AG08395 (cell line): Measurements from ENCODE around the gene PHLPP1.
A peak's percentile ranks its signal among the peaks of the same experiment; 100 is the strongest.

ENCODE experiments used
- DNase-seq: peaks from one replicate; pipeline ENCODE4 v3.0.0; 2012; ENCODE audit warnings: mixed read lengths, low spot score

The PHLPP1 gene

DNA sequence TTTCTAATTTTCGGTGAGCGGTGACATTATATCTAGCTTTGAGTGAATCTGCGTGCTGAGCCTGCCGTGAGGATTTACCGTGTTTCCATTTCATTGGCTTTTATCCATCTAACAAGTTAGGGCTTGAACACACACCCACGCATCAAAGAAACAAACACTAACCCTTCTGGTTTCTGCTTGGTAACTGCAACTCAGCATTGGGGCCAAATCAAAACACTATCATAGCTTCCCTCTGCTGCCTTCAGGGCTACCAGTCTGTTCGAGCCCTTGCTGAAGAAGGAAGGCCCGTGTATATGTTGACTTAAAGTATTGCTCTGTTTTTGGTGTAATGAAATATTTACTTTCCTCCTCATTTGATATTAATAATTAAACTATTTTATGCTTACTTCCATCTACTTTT, 227.2 kb downstream of the PHLPP1 start:
- DNase-seq = no peak

DNA sequence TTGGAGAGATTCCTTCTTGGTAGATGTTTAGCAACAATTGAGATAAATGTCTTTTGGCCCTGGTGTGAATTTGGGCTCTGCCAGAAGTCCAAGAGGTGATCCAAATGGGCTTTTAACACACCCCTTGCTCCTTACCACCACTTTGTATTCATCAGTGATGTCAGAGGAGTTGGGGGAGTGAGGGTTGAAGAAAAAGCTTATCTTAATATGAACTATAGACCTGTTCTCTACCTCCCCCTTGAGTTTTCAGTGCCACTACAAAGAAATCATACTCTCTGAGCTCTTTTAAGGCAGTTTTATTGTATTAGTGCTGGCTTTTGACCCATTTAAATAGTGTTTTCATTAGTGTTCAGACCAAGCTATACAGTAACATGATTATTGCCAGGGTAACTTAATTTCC, 229.1 kb downstream of the PHLPP1 start:
- DNase-seq = no peak

DNA sequence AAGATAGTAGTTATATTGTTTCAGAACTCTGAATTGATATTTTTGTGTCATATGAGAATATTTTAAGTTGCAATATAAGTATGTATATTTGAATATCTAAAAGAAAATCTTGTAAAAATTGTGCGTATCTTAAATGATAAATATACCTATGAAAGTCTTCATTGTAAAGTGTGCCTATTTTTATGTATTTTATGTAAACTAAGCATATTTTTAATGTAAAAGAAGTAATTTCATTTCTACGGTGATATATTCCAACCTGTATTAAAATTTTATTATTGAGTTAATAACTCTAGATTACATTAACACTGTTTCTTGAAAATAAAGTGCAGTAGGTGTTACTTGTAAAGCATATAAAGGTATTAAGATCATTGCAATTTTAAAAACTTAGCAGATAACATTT, 233.4 kb downstream of the PHLPP1 start:
- DNase-seq = no peak

DNA sequence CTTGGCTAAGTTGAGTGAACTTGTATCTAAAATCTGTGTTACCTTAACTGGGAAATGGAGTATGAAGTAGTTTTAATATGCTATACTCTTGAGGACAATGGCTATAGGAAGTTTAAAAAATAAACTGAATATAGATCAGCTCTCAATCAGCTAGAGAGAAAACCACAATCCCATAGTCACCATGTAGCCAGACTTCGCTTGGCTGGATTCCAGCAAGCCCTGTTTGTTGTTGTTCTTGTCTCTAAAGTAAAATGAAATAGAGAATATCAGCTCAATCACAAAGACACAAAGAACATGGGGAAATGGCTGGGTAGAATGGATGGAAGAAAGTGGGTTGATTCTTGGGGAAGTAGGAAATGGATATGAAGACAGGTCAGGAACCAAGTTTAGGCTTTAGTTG, 234.9 kb downstream of the PHLPP1 start:
- no peak for DNase-seq

DNA sequence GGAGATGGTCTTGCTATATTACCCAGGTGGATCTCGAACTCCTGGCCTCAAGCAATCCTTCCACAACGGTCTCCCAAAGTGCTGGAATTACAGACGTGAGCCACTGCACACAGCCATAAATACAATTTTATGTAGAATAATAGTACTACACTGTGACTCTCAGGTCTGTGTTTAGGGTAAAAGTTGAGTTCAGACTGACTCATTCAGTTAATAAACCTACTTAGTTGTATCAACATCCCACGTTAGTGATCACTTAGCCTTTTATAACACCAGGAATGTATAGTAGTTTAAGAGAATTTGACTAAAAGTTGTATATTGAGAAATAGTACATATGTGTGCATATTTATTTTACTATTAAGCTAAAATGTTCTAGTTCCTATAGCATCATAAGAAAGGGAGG, 237.5 kb downstream of the PHLPP1 start:
- DNase-seq = no peak

DNA sequence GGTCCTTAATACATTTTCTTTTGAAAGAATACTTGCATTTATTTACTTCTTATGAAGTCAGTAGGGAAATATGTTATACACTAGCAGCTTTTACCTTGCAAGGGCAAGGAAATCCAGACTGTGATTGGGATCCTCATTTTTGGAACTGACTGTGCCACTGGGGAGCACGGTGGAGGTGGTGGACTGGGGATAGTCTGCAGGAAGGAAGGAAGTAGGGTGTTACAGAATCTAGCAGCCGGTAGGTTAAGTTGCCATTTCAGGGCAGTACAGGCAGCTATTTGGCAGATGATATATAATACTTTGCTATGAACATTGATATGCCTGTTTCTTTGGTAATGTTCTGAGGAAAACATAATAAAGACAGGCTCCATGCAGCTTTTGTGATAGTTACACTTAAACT, 238.3 kb downstream of the PHLPP1 start:
- no peak for DNase-seq

DNA sequence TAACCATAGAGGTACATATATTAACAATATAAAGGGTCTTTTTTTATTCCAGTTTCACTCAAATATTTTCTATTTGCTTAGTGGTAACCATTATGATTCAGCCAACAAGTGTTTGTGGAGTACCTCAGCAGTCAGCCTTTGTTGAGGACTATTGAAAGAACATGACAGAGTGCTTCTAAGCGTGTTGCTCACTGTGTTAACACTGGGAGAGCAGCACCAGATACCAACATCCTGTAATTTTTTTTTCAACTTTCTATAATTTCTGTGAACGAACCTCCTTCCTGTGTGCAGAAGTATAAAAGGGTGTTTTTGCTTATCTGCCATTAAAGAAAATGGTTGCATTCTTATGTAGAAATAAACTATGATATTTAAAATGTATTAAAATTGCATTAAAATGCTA, 239.0 kb downstream of the PHLPP1 start:
- DNase-seq = no peak

DNA sequence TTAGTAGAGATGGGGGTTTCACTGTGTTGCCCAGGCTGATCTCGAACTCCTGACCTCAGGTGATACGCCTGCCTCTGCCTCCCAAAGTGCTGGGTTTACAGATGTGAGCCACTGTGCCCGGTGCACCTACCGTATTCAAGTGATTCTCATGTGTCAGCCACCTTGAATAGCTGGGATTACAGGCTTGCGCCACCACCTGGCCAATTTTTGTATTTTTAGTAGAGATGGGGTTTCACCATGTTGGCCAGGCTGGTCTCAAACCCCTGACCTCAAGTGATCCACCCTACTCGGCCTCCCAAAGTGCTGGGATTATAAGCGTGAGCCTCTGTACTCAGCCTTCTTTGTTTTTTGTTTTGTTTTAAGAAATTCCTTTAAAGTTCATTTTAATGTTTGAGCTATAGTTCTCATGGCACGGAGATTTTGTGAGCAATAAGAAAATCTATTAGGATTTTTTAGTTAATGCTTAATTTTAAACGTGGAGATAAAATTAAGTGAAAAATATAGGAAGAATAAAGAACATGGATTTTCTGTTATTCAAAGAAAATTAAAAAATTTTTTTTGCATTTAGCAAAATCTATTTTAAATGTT, 242.6 kb downstream of the PHLPP1 start:
- DNase-seq = no peak

DNA sequence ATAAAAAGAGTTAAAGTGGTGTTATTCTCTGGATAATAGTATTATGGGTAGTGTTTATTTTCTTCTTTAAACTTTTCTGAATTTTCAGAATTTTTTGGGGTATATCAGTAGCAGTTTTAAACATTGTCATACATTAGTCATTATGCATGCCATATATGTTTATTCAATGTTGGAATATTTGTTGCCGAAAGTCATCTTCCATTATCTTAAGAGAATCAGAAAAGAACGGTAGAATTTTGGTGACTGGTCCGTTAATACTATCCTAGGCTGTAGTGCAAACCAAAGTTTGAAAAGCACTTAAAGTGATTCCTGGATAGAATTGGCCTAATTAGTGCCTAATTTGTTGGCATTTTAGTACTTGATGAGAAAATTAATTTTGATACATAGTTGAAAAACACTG, 244.1 kb downstream of the PHLPP1 start:
- DNase-seq = no peak

DNA sequence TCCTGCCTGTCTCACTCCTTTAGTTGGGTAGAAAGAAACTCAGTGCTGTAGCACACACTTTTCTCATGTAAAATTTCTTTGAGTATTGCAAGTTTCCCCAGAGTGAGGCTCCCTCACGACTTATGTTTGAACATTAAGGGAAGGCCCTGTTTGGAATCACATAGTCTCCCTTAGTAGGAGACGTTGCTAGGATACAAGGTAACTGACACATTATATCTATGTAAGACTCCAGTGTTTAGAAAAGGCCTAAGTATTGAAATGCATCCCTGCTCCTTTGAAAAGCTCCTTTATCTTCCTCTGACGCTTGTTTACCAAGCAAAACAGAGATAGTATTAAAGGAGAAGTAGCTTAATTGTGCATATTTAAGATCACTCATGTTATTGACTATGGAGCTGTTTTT, 248.2 kb downstream of the PHLPP1 start:
- DNase-seq = no peak

DNA sequence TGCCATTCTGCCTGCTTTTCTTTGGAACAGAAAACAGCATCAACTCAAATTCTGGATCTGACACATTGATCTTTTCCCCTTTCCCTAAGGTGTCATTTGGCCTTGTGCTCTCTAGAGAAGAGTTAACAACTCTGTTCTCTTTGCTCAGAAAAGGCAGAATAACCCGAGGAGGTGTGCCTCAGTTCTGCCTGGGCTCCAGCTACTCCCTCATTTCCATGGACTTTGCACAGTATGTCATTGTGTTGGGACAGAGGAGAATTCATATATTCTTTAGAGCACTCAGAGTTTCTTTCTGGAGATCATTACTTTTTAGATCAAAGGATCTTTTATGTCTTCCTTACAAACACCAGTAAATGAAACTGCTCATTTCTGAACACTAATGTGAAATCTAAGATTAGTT, 249.1 kb downstream of the PHLPP1 start:
- no peak for DNase-seq

DNA sequence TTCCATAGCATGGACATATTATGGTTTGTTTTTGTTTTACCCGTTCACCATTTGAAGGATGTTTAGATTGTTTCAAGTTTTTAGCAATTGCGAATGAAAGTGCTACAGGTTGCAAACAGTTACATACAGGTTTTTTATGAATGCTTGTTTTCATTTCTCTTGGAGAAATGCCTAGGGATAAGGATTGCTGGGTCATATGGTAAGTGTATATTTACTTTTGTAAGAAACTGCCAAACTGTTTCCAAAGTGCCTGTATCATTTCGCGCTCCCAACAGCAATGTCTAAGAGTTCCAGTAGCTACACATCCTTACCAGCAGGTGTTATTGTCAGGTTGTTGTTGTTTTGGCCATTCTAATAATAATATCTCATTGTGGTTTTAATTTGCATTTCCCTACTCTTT, 251.7 kb downstream of the PHLPP1 start:
- DNase-seq = no peak

DNA sequence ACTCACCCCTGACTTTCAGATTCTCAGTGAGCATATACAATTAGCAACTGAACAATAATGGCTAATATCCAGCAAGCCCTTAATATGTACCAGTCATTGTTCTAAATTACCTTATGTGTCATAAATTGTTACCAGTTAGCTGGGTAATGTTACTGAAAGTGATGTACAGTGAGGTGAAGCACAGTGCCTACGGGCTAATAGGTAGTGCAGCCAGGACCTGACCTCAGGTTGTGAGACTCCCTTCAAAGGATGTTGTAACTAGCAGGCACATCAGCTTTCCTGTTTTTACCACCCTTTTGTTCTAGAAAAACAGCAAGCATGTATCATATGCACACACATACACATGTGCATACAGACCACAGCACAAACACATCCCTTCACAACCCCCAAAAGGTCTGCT, 258.3 kb downstream of the PHLPP1 start:
- DNase-seq = no peak

DNA sequence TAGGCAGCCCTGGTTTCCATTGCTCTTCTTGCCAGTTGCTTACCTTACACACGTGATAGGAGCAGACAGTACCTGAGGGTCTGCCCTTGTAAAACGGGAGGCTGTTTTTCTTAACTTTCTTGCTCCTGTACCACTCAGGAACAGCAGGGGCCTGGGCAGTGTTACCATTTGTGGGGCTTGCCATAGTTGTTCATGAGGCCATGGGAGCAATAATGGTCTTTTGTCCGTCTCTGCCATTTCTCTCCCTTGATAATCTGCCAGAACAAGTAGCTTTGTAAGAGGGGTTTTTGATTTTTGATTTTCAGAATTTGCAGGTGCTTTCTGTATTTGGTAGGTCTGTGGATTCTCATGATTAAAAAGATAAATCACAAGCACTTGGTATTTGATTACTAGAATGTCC, 259.0 kb downstream of the PHLPP1 start:
- DNase-seq = no peak

DNA sequence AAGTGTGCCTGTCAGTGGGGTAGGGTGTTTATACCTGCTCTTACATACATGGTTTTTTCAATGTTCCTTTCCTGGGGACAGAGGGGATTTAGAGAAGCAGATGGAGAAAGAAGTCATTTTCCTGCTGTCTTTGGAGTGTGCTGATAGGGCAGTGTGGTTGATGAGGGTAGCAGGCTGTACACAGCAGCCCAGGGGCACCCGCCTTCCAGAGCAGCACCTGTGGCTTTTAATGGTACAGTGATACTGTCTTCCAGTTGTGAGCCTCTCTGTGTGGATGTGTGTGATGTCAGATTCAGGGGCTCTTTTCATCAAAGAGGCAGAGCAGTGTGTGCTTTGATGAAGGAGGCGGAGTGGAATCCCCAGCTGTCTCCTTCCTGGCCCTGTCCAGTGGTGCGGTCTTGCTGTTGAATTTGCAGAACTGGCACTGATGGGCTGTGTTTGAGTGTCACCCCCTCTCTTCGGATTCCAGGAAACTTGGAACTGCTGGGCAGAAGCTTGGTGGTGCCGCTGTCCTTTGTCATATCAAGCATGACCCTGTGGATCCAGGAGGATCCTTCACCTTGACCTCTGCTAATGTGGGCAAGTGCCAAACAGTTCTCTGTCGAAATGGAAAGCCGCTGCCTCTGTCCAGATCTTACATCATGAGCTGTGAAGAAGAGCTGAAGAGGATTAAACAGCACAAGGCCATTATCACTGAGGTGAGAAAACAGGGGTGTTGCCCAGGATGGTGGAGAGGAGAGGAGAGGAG, 259.8 kb downstream of the PHLPP1 start:
- no peak for DNase-seq

DNA sequence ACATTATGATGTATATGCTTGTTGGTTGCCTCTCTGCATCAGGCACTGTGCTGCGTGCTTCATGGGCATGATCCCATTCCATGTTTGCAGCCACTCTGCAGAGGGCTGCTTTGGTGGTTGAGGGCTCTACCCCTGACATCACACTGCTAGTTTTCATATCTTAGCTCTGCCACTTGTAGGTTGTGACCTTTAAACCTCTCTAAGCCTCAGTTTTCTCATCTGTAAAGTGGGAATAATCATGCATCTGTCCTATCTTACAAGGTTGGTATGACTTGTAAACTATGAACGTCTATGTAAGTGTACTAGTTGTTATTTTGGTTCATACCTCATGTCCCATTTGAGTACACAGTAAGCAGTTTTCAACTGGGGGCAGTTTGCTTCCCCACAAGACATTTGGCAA, 260.4 kb downstream of the PHLPP1 start:
- DNase-seq = no peak

DNA sequence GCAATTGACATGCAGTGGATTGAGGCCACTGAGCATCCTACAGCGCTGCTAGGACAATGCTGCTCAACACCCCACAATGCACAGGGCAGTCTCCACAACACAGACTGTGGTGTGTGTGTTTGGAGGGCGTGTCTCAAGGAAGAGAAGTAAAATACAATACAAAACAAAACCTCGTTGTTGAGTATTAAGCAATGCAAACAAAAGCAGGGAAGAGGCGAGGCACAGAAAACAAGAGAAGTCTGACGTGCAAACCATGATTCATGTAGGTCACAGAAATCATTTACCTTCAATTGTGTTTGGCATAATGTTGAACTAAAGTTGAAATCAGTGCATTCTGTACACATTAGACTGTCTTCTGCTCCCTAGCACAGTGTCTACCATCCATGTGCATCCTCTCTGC, 260.9 kb downstream of the PHLPP1 start:
- DNase-seq = no peak

DNA sequence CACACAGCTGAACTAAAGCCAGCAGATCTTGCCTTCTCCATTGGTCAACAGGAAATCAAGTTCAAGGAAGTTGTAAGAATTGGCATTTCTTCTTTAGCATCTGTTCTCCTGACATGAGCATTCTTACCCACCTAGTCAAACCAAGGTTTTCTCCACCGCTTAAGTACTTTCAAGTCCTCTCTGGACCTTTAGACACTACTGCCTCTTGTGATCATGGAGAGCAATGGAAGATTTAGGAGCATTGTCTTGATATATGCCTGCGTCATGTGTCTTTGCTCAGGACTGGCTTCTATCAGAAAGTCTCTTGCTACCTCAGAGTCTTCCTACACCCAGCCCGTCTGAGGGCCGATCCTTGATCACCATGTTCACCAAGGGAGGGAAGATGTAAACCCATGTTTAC, 262.2 kb downstream of the PHLPP1 start:
- DNase-seq = no peak

DNA sequence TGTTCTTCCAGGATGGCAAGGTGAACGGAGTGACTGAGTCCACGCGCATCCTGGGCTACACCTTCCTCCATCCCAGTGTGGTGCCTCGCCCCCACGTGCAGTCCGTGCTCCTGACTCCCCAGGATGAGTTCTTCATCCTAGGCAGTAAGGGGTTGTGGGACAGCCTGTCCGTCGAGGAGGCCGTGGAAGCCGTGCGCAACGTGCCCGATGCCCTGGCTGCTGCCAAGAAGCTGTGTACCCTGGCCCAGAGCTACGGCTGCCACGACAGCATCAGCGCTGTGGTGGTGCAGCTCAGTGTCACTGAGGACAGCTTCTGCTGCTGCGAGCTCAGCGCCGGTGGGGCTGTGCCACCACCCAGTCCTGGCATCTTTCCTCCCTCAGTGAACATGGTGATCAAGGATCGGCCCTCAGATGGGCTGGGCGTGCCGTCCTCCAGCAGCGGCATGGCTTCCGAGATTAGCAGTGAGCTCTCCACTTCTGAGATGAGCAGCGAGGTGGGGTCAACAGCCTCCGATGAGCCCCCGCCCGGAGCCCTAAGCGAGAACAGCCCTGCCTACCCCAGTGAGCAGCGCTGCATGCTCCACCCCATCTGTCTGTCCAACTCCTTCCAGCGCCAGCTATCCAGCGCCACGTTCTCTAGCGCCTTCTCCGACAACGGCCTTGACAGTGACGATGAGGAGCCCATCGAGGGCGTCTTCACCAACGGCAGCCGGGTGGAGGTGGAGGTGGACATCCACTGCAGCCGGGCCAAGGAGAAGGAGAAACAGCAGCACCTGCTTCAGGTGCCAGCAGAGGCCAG, 263.1 kb downstream of the PHLPP1 start:
- no peak for DNase-seq

DNA sequence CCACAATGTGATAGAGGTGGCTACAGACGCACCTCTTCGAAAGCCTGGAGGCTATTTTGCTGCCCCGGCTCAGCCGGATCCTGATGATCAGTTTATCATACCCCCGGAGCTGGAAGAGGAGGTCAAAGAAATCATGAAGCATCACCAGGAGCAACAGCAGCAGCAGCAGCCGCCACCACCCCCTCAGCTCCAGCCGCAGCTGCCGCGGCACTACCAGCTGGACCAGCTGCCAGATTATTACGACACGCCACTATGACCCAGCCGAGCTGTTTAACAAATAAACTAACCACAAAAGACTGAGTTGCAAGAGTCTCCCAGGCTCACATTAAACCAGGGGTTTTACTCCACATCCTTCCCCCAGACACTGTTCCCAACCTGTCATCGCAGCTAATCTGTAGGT, 263.8 kb downstream of the PHLPP1 start:
- peak; percentile 88 for DNase-seq

DNA sequence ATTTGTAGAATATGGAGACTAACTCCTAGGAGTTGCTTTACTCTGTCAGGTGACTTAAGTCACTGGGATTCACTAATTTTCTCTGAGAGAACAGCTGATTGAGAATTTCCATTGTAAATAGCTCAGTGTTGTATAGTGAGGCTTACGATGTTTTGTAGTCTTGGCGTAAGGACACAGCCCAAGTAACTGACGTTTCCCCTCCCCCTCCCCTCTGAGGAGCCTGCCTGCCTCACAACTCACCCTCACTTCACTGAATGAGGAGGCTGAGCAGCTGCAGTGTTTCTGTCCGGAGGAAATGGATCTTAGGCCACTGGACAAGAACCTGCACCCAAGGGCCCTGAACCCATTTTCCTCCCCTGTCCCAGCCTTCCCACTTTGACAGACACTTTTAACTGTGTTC, 264.6 kb downstream of the PHLPP1 start:
- no peak for DNase-seq

DNA sequence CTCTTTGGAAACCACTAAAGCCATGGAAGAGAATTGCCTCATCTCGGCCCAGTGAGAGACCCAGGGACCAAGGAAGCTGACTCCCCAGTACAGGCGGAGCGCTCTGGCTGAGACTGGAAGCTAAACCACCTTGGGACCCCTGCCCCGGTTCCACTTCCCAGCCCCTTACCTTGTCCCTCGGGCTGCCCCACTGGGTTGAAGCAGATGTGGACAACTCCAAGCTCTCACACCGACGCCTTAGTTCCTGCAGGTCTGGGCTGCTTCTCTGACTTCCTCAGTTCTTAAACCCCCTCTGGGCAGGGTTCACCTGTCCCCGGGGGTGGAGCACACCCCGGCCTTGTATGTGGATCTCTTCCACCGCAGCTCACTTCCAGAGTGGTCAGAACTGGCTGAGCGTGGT, 266.2 kb downstream of the PHLPP1 start:
- DNase-seq = no peak

DNA sequence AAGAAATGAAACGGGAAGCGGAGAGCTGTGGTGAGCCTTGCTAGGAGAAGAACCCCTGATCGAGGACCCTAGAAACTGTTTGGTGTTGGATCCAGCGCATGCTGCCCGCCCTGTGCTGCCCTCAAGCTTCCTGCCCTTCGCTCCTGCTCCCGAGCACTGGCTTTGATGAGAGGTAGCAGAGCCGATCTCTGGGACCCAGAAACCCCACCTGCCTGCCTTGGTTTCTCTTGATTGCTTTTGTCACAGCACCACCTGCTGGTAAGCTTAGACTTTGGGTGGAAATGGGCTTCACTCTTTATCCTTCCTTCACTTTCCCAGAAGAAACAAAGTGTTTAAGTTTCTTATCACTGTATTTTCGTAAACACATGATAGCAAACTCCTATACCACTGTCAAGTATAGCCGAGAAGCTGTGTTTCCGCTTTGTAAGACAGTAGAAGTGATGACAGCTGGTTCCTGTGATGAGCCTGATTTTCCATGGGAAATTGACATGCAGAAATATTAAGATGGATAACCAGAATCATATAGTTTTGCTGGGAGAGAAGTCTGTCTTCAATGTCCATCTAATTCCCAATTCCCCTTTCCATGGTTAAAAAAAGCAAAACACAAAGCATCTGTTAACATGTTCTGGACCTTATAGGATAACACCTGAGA, 267.4 kb downstream of the PHLPP1 start:
- peak; percentile 65 for DNase-seq
